GM08714 (cell line): Measurements from ENCODE around the gene COL15A1.

Experiments
- H3K4me3 ChIP-seq: fragments of 200-500 bp; sonication (Bioruptor generic); 2 replicates; pipeline ENCODE4 v1.5.1; 2014; ENCODE audit warnings: mild to moderate bottlenecking, low read length, inconsistent platforms
- ZNF274 ChIP-seq: IDR thresholded peaks from 2 replicates; pipeline ENCODE4 v1.6.1; 2012; ENCODE audit warnings: mild to moderate bottlenecking, low read depth, low read length

The COL15A1 gene

GRCh38 chr9:98924946-98925820 lies 18.5 kb upstream of the COL15A1 start:
- no peak for TF ChIP-seq ZNF274
- H3K4me3 ChIP-seq, result no peak overlapping the region

GRCh38 chr9:98925956-98926355 lies 17.8 kb upstream of the COL15A1 start:
- no peak for TF ChIP-seq ZNF274
- no peak overlapping the region for H3K4me3 ChIP-seq

GRCh38 chr9:98927724-98928123 lies 16.0 kb upstream of the COL15A1 start:
- no peak for TF ChIP-seq ZNF274
- no peak overlapping the region for H3K4me3 ChIP-seq

- H3K4me3 ChIP-seq, result no peak overlapping the region
- TF ChIP-seq ZNF274, result no peak
Measured at GRCh38 chr9:98929071-98929470, 14.6 kb upstream of the COL15A1 start.

GRCh38 chr9:98929895-98930341 lies 13.8 kb upstream of the COL15A1 start:
- no peak overlapping the region for H3K4me3 ChIP-seq
- TF ChIP-seq ZNF274, result no peak

GRCh38 chr9:98930792-98931191 lies 12.9 kb upstream of the COL15A1 start:
- H3K4me3 ChIP-seq, result no peak overlapping the region
- no peak for TF ChIP-seq ZNF274

- TF ChIP-seq ZNF274, result no peak
- no peak overlapping the region for H3K4me3 ChIP-seq
Measured at GRCh38 chr9:98931600-98932389, 11.9 kb upstream of the COL15A1 start.

GRCh38 chr9:98933185-98933584 lies 10.5 kb upstream of the COL15A1 start:
- TF ChIP-seq ZNF274, result no peak
- no peak overlapping the region for H3K4me3 ChIP-seq

GRCh38 chr9:98933890-98934289 lies 9.8 kb upstream of the COL15A1 start:
- H3K4me3 ChIP-seq, result no peak overlapping the region
- no peak for TF ChIP-seq ZNF274

GRCh38 chr9:98935071-98935505 lies 8.6 kb upstream of the COL15A1 start:
- TF ChIP-seq ZNF274, result no peak
- H3K4me3 ChIP-seq, result no peak overlapping the region

- H3K4me3 ChIP-seq, result no peak overlapping the region
- TF ChIP-seq ZNF274, result no peak
Measured at GRCh38 chr9:98940276-98940675, 3.4 kb upstream of the COL15A1 start.

- no peak overlapping the region for H3K4me3 ChIP-seq
- TF ChIP-seq ZNF274, result no peak
Measured at GRCh38 chr9:98941946-98942523, 1.7 kb upstream of the COL15A1 start.

GRCh38 chr9:98942906-98943681 lies 613 bp upstream of the COL15A1 start:
- TF ChIP-seq ZNF274, result no peak
- H3K4me3 ChIP-seq, result no peak overlapping the region

- H3K4me3 ChIP-seq, result no peak overlapping the region
- TF ChIP-seq ZNF274, result no peak
Measured at GRCh38 chr9:98944057-98944733, 488 bp downstream of the COL15A1 start.
